Mammary epithelial cell (primary cell): ENCODE data around the gene HEPACAM.

Source experiments
- CTCF ChIP-seq, 2 donors: IDR thresholded peaks in 1 of 2; conservative IDR thresholded peaks in 1 of 2; 2 replicates each; pipeline ENCODE4 v1.5.1; 2011 to 2012; ENCODE audit warnings: inconsistent platforms in 2 of 2, low read length in 2 of 2, mild to moderate bottlenecking in 2 of 2, control low read depth in 1 of 2, low read depth in 1 of 2; ENCODE audit not compliant: insufficient read depth in 1 of 2; ENCODE audit errors: extremely low read depth in 1 of 2
- EZH2 ChIP-seq: IDR thresholded peaks from 2 replicates; pipeline ENCODE4 v1.6.1; 2012; ENCODE audit warnings: low read length, inconsistent platforms, borderline replicate concordance

DNA sequence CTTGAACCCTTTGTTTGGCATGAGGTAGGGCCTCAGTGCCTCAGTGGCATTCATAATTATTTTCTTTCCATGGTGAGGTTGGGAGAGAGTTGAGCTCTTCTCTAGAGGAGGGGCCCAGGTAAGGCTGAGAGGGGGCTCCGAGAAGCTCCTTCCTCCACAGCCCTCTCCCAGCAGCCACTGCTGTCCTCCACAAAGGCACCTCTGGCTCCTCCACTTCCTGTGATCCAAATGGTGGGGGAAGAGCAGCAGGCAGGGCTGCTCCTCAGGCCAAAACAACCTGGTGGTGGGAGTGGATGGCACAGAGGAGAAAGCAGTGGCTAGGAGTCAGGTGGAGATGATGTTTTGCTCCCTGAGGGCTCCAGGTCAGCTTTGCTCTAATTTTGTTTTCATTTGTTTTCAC is 51.5 kb downstream of the HEPACAM start:
- no peak for TF ChIP-seq CTCF (conservative IDR thresholded peaks at IDR 0.05 in 1 of 2, IDR thresholded peaks at IDR 0.05 in 1 of 2; ENCODE audit: extremely low read depth in 1 of 2, insufficient read depth in 1 of 2, low read depth in 1 of 2, low read length in 2 of 2)
- no peak for TF ChIP-seq EZH2
